ENCODE data around the gene HIKESHI.

Gene HIKESHI

DNA sequence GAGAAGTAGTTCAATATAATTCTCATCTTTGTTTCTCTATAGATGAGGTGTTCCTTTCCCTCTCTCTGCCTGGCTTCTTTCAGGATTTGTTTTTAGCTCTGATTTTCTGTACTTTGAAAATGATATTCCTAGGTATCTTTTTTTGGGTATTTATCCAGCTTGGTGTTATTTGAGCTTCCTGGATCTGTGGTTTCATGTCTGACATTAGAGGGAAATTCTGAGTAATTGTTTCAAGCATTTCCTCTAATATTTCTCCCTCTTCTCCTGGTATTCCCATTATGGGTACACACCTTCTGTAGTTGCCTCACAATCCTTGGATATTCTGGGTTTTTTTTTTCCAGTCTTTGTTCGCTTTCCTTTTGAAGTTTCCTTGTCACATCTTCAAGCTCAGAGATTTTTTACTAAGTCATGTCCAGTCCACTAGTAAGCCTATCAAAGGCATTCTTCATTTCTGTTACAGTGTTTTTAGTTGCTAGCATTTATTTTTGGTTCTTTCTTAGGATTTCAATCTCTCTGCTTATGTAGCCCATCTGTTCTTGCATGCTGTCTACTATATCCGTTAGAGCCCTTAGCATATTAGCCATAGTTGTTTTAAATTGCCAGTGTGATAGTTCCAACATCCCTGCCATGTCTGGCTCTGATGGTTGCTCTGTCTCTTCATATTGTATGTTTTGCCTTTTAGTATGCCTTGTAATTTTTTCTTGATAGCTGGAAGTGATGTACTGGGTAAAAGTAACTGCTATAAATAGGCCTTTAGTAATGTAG lies 78.4 kb downstream of the HIKESHI start:
- DNase-seq = no peak

DNA sequence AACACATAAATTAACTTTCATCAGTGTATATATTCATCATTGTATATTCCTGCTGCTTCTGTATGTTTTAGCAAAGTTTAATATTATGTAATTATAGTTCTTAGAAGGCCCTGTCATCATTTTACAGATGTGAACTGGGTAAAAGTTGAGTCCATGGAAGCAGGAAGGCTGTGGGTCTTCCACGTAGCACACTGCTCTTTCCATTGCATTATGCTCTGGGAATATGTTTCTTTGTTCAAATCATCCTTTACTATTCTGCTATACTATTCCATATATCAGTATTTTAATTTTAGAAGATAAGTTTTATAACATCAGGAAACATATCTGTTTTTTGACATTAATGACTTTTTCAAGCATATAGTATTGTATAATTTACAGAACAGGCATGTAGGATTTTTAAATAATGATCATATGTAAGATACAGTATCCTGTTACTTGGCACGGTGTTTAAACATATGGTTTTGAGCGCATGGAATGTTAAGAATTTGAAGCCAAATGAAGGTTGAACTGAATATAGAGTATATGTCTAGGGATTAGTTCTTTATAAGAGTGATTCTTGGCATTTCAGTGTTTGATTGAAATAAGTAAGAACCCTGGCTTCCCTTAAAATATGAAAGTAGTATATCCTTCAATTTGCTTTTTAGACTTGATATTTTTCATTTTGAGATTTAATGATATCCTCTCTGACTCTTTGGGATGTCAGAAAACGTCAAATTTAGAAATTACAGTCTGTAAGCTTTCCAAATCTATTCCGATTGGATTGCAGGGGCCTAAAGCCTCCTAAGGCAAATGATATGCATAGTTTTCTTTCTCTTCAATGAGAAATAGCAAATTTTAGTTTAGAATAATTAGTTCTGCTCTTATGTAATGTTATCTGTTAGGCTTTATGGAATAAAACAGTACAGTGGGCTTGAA lies 81.3 kb downstream of the HIKESHI start:
- DNase-seq = no peak

DNA sequence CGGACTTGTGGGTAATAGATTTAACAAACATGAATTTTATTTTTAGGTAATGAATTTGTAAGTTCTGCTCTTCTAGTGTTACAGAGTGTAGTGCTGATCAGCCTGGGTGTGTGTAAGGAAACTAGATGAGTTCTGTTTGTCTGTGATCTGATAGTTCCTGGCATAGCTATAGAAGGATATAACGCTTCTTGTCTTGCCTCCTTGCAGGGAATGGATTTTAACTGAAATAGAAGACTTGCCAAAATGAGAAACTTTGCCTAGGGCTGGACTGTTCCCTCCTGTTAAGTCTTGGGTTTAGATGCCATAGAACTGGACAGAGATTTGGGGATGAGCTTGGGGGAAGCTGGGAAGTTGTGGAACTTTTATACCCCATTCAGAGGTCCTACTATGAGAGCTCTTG lies 84.2 kb downstream of the HIKESHI start:
- DNase-seq = no peak

DNA sequence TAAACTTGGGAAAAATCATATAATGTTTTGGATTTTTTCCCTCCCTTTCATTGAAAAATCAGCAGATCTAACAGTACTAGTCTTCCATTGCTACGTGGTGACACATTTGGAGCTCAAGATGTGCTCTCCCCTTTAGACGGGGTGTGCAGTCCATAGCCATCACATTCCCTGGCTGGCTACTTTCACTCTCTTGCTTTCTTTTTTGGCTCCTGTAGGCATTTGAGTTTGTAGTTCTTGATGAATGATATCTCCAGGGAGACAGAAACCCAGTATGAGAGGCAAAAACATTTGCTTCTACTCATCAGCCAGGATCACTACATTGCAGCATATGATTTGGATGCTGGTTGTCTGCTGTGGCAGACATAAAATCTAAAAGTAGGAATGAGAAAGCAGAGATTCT lies 84.7 kb downstream of the HIKESHI start:
- no peak for DNase-seq

DNA sequence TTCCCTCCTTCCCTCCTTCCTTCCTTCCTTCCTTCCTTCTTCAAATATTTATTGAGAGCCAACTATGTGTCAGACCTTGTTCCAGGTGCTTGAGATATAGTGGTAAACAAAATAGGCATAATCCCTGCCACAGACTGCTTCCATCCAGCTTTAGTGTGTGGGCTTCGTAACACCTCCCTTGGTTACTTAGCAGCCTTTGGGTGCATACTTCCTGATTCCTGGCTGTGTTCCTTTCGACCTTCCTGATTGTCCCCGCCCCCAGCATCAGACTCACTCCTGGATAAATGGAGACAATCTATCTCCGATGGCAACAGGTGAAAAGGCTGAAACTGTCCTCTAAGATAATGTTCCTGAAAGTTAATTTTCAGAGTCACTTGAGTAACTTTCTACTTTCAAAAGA lies 86.2 kb downstream of the HIKESHI start:
- no peak for DNase-seq

DNA sequence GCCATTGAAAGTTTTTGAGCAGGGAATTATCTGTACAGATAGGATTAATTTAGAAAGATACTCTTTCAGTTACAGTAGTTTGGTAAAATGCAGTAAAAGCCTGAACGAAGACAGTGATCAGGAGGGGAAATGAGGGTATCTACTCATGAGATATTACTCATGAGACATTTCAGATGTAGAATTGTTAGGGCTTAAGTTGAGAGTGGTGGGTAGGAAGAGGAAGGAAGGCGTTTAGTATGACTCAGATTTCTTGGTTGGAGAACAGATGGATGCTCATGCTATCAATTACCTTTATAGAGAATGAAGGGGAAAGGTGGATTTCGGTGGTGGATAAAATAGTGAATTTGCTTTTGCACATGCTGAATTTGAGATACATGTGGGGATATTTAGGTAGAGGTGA lies 88.4 kb downstream of the HIKESHI start:
- no peak for DNase-seq

DNA sequence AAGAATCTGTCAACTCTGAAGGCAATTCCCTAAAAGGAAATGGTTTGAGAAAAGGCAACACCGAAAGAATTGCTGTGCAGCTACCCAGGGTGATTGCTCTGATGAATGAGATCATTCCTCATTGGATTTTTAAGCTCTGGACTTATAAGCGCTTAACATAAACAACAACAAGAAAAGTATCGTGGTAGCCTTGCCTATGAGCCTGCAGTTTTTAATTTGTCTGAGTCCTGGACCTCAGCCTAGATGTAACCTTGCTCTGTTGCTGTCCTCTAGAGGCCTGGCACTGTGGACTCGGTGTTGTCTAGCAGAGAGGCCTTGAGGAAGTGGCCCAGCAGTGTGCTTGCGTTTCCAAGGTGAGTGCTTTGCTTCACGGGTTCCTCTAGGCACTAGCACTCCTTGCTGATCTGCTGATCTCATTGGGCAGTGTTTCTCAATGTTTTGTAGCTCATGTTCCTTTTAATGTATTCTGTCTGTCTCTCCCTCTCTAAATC lies 93.1 kb downstream of the HIKESHI start:
- no peak for DNase-seq
